SK-N-SH (cell line): ENCODE data around the gene DDC. TPM values are rescaled to one million over a fixed set of nuclear protein-coding genes. Genes with fewer than 3 reads are reported as not detected.

Experiments used
- CTCF ChIA-PET: fragments of 300-600, 350-600 bp; formaldehyde crosslinking; extraction: SDS; loops from one replicate; lab custom pipeline; 2021; lab: Yijun Ruan, JAX
- POLR2A ChIA-PET: fragments of 350-600 bp; sonication (Branson Sonifier 250); formaldehyde crosslinking; extraction: SDS; loops from one replicate; lab custom pipeline; 2020; ENCODE audit warnings: antibody characterized with exemption, inconsistent platforms; lab: Yijun Ruan, JAX
- DNase-seq: peaks from one replicate; pipeline ENCODE4 v3.0.0; 2012
- H2AFZ ChIP-seq: fragments of 200-600 bp; sonication (generic); 2 replicates; pipeline ENCODE4 v1.8.1; 2016; ENCODE audit warnings: antibody characterized with exemption, mild to moderate bottlenecking, low read depth
- H3F3A ChIP-seq: fragments of 200-600 bp; sonication (generic); replicated peaks from 2 replicates; pipeline ENCODE3; 2016; ENCODE audit warnings: antibody characterized with exemption, mild to moderate bottlenecking; ENCODE audit not compliant: insufficient read depth
- H3K27ac ChIP-seq, 2 experiments: fragments of 200-500 bp in 1 of 2; fragments of 200-600 bp in 1 of 2; sonication (Bioruptor generic) in 1 of 2; sonication (generic), shearing (Covaris generic) in 1 of 2; 2 replicates each; pipeline versions ENCODE4 v1.5.1 to v1.6.1; 2014 to 2016; ENCODE audit warnings: low read depth in 2 of 2, inconsistent platforms in 1 of 2, low read length in 1 of 2, mild to moderate bottlenecking in 1 of 2, mixed read lengths in 1 of 2
- H3K27me3 ChIP-seq: fragments of 200-600 bp; sonication (generic), shearing (Covaris generic); 2 replicates; pipeline ENCODE4 v1.6.1; 2016; ENCODE audit warnings: mixed run types; ENCODE audit not compliant: insufficient read depth
- H3K36me3 ChIP-seq, 2 experiments: fragments of 200-500 bp in 1 of 2; fragments of 200-600 bp in 1 of 2; sonication (Bioruptor generic) in 1 of 2; sonication (generic) in 1 of 2; replicated peaks in 1 of 2; 2 replicates each; pipeline versions ENCODE3 to v1.5.1; 2014 to 2016; ENCODE audit warnings: low read length in 1 of 2, mild to moderate bottlenecking in 1 of 2; ENCODE audit not compliant: insufficient read depth in 2 of 2, control insufficient read depth in 1 of 2
- H3K4me1 ChIP-seq, 2 experiments: fragments of 200-500 bp in 1 of 2; fragments of 200-600 bp in 1 of 2; sonication (Bioruptor generic) in 1 of 2; sonication (generic), shearing (Covaris generic) in 1 of 2; 2 replicates each; pipeline versions ENCODE4 v1.5.1 to v1.6.1; 2014 to 2016; ENCODE audit warnings: low read depth in 1 of 2, low read length in 1 of 2, mixed run types in 1 of 2; ENCODE audit not compliant: insufficient read depth in 2 of 2, control insufficient read depth in 1 of 2
- H3K4me2 ChIP-seq: fragments of 200-600 bp; sonication (generic), shearing (Covaris generic); 2 replicates; pipeline ENCODE4 v1.6.1; 2017; ENCODE audit warnings: mixed run types
- H3K4me3 ChIP-seq, 2 experiments: fragments of 200-500 bp in 1 of 2; fragments of 200-600 bp in 1 of 2; sonication (Bioruptor generic) in 1 of 2; sonication (generic), shearing (Covaris generic) in 1 of 2; 2 replicates each; pipeline versions ENCODE4 v1.5.1 to v1.8.1; 2014 to 2016; ENCODE audit warnings: low read depth in 2 of 2, inconsistent platforms in 1 of 2, low read length in 1 of 2, mild to moderate bottlenecking in 1 of 2, mixed read lengths in 1 of 2, moderate library complexity in 1 of 2
- H3K79me2 ChIP-seq: fragments of 200-600 bp; sonication (generic); 2 replicates; pipeline ENCODE4 v1.8.1; 2017; ENCODE audit warnings: mild to moderate bottlenecking; ENCODE audit not compliant: insufficient read depth
- H3K9ac ChIP-seq: fragments of 200-600 bp; sonication (generic); 2 replicates; pipeline ENCODE4 v1.6.1; 2017; ENCODE audit warnings: mixed run types
- H3K9me2 ChIP-seq: fragments of 200-600 bp; sonication (generic); 2 replicates; pipeline ENCODE4 v1.6.1; 2017; ENCODE audit warnings: mixed run types
- H3K9me3 ChIP-seq: fragments of 200-600 bp; sonication (generic); 2 replicates; pipeline ENCODE4 v1.6.1; 2017; ENCODE audit warnings: mixed run types, mild to moderate bottlenecking, moderate library complexity
- H4K20me1 ChIP-seq: fragments of 200-600 bp; sonication (generic); 2 replicates; pipeline ENCODE4 v1.6.1; 2017; ENCODE audit warnings: mild to moderate bottlenecking, mixed run types; ENCODE audit not compliant: insufficient read depth
- CHD2 ChIP-seq: fragments of 150-350 bp; IDR thresholded peaks from 2 replicates; pipeline ENCODE4 v1.6.1; 2018; ENCODE audit warnings: low read length; ENCODE audit not compliant: partially characterized antibody
- CTCF ChIP-seq: fragments of 200-600 bp; sonication (generic); IDR thresholded peaks from 2 replicates; pipeline ENCODE4 v1.6.1; 2017; ENCODE audit warnings: antibody characterized with exemption, mild to moderate bottlenecking, moderate library complexity
- ELF1 ChIP-seq: IDR thresholded peaks from 2 replicates; pipeline ENCODE4 v1.4.0; 2012
- EP300 ChIP-seq, 2 experiments: IDR thresholded peaks; 2 replicates each; pipeline versions ENCODE4 v1.4.0 to v1.6.1; 2012; ENCODE audit warnings: borderline replicate concordance in 1 of 2, low read depth in 1 of 2, low read length in 1 of 2
- EZH2phosphoT487 ChIP-seq: fragments of 200-600 bp; sonication (generic); IDR thresholded peaks from 2 replicates; pipeline ENCODE4 v1.6.1; 2017; ENCODE audit warnings: low read depth, mixed run types, mild to moderate bottlenecking, antibody characterized with exemption, moderate library complexity, borderline replicate concordance
- FOSL2 ChIP-seq: IDR thresholded peaks from 2 replicates; pipeline ENCODE4 v1.4.0; 2012; ENCODE audit warnings: low read depth, mild to moderate bottlenecking, moderate library complexity, borderline replicate concordance
- FOXJ3 ChIP-seq: sonication (generic); formaldehyde crosslinking; IDR thresholded peaks from 2 replicates; pipeline ENCODE4 v1.5.1; 2020; ENCODE audit warnings: mild to moderate bottlenecking, missing genetic modification reagents
- FOXM1 ChIP-seq: IDR thresholded peaks from 2 replicates; pipeline ENCODE4 v1.4.0; 2012; ENCODE audit warnings: low read depth, mild to moderate bottlenecking
- GABPA ChIP-seq: IDR thresholded peaks from 2 replicates; pipeline ENCODE4 v1.4.0; 2012; ENCODE audit warnings: low read depth, mild to moderate bottlenecking
- GATA2 ChIP-seq: sonication (generic); formaldehyde crosslinking; IDR thresholded peaks from 2 replicates; pipeline ENCODE4 v1.5.0; 2020; ENCODE audit warnings: mild to moderate bottlenecking, missing genetic modification reagents
- IRF3 ChIP-seq: fragments of 150-350 bp; IDR thresholded peaks from 2 replicates; pipeline ENCODE4 v1.6.1; 2016; ENCODE audit warnings: mild to moderate bottlenecking, low read depth, low read length
- MAX ChIP-seq: IDR thresholded peaks from 2 replicates; pipeline ENCODE4 v1.4.0; 2012; ENCODE audit warnings: low read depth
- MEF2A ChIP-seq: IDR thresholded peaks from 2 replicates; pipeline ENCODE4 v1.4.0; 2012; ENCODE audit warnings: low read depth, borderline replicate concordance
- MXI1 ChIP-seq: IDR thresholded peaks from 2 replicates; pipeline ENCODE4 v1.6.1; 2012; ENCODE audit warnings: mild to moderate bottlenecking, low read depth, low read length, improper control_type of control experiment
- NFIC ChIP-seq: IDR thresholded peaks from 2 replicates; pipeline ENCODE4 v1.4.0; 2012; ENCODE audit warnings: borderline replicate concordance
- NRF1 ChIP-seq: IDR thresholded peaks from 2 replicates; pipeline ENCODE4 v1.6.1; 2012; ENCODE audit warnings: low read depth, mild to moderate bottlenecking, low read length
- PBX3 ChIP-seq: IDR thresholded peaks from 2 replicates; pipeline ENCODE4; 2012
- POLR2AphosphoS5 ChIP-seq: IDR thresholded peaks from 2 replicates; pipeline ENCODE4 v1.6.1; 2012; ENCODE audit warnings: low read depth, low read length
- RAD21 ChIP-seq: IDR thresholded peaks from 2 replicates; pipeline ENCODE4 v1.6.1; 2012; ENCODE audit warnings: mild to moderate bottlenecking, low read length
- RCOR1 ChIP-seq: fragments of 150-350 bp; IDR thresholded peaks from 2 replicates; pipeline ENCODE4 v1.6.1; 2017; ENCODE audit warnings: antibody characterized with exemption, low read length
- RFX5 ChIP-seq: IDR thresholded peaks from 2 replicates; pipeline ENCODE4 v1.6.1; 2012; ENCODE audit warnings: mild to moderate bottlenecking, improper control_type of control experiment, low read length
- SMC3 ChIP-seq: IDR thresholded peaks from 2 replicates; pipeline ENCODE4 v1.6.1; 2012; ENCODE audit warnings: low read depth, low read length, improper control_type of control experiment
- TAF1 ChIP-seq: IDR thresholded peaks from 2 replicates; pipeline ENCODE4 v1.6.1; 2012; ENCODE audit warnings: low read depth, mild to moderate bottlenecking, low read length, moderate library complexity, borderline replicate concordance
- TCF12 ChIP-seq: IDR thresholded peaks from 2 replicates; pipeline ENCODE4 v1.4.0; 2012
- USF1 ChIP-seq: IDR thresholded peaks from 2 replicates; pipeline ENCODE4 v1.4.0; 2012; ENCODE audit warnings: low read depth, borderline replicate concordance
- ZBTB33 ChIP-seq: IDR thresholded peaks from 2 replicates; pipeline ENCODE4 v1.4.0; 2012; ENCODE audit warnings: low read depth, borderline replicate concordance
- WGBS: methylation state at CpG from one replicate; pipeline ENCODE4 v1.1.6; 2017; ENCODE audit warnings: low lambda C conversion rate; 5-methylcytosine and 5-hydroxymethylcytosine counted together
- polyA plus RNA-seq, 3 experiments: library from polyadenylated mRNA; depleted of rRNA; stranded (reverse); fragments of >200 nt; gene quantifications; 2 replicates each; pipeline ENCODE4 v1.2.3, GENCODE V29; 2012

The DDC gene
- polyA plus RNA-seq, 1 of the 3 experiments (the other 2 are of a cell fraction), result 1.8 TPM

- H2AFZ ChIP-seq, result no peak overlapping the region
- no peak for TF ChIP-seq IRF3
- peak; percentile 47; the same call in 1 of the 2 replicates for TF ChIP-seq RCOR1
- peak; percentile 85 for TF ChIP-seq MXI1
- peak; percentile 66 for TF ChIP-seq CHD2
- peak; percentile 99 for TF ChIP-seq SMC3
- TF ChIP-seq MEF2A, result no peak
- peak; percentile 46; the same call in 1 of the 2 replicates for TF ChIP-seq RFX5
- peak; percentile 73 for TF ChIP-seq FOXJ3 (CRISPR knock-in tag)
- TF ChIP-seq GATA2 (CRISPR knock-in tag), result 0 out of 2 replicates have a peak, but pooled peaks have one; percentile 17
- TF ChIP-seq NFIC, result no peak
- TF ChIP-seq EP300 (IDR thresholded peaks at IDR 0.05; ENCODE audit: borderline replicate concordance in 1 of 2, low read depth in 1 of 2, low read length in 1 of 2), result no peak; a peak in 1 of 4 replicates
- TF ChIP-seq FOXM1, result no peak
- peak; percentile 33 for TF ChIP-seq NRF1
- no peak for TF ChIP-seq FOSL2
- no peak for TF ChIP-seq POLR2AphosphoS5
- TF ChIP-seq TAF1, result no peak
- TF ChIP-seq MAX, result peak; percentile 98
- TF ChIP-seq GABPA, result no peak
- peak; percentile 34; the same call in 1 of the 2 replicates for TF ChIP-seq USF1
- TF ChIP-seq CTCF, result peak; percentile 98
- TF ChIP-seq ZBTB33, result no peak
- TF ChIP-seq EZH2phosphoT487, result no peak
- no peak for TF ChIP-seq ELF1
- TF ChIP-seq TCF12, result no peak
- peak; percentile 99 for TF ChIP-seq RAD21
- no peak for TF ChIP-seq PBX3
Measured at GRCh38 chr7:50467817-50468610, 97.2 kb downstream of the DDC start.

More at GRCh38 chr7:50467817-50468610, 97.2 kb downstream of the DDC start:
- Histone ChIP-seq H3K79me2 (no peaks in the 10 kb centered on the region), H3K9me2 (no peaks in the 10 kb centered on the region), H3K36me3 (peaks cover 0 to 4% of the 10 kb centered on the region in 2 experiments), H3K9ac (no peak overlapping the region), H3K4me3 (peak overlapping the region in 1 of 2 experiments; percentile 17; a peak in 1 of 4 replicates), H3K4me1 (peaks cover 0 to 44% of the 10 kb centered on the region in 2 experiments; a peak in 1 of 4 replicates), H3K9me3 (no peaks in the 10 kb centered on the region), H3F3A (no peaks in the 10 kb centered on the region), H4K20me1 (no peaks in the 10 kb centered on the region), H3K27me3 (peaks cover 3% of the 10 kb centered on the region; the same call in 1 of the 2 replicates), H3K4me2 (peak overlapping the region; percentile 65), H3K27ac (peak overlapping the region in 1 of 2 experiments; percentile 88; a peak in 2 of 4 replicates)
- WGBS, result 12% methylated on average over 30 of the region's 30 CpGs
- CTCF ChIA-PET, result interaction anchor here (0.6 to 8.9 kb wide), 76 partner anchors 8 to 693 kb away, joined by 3 to 157 read pairs (median 5); partner anchors contain the start of genes DDC and FIGNL1
- DNase-seq, result peak; percentile 93
- POLR2A ChIA-PET, result interaction anchor here (0.9 to 3.4 kb wide), 6 partner anchors 29 to 207 kb away, joined by 3 to 28 read pairs (median 12); no protein-coding TSS in a partner anchor
